SHP77 treated with DMSO at 0.1 percent for 48 hours (cell line): Measurements from ENCODE around the gene SUPT16H.
"Not testable (repeated sequence)": the region's sequence is repeated elsewhere in the genome, so short reads cannot be mapped to it uniquely, and the experiment has no call there.

Experiments
- DNase-seq: peaks from one replicate; lab custom pipeline; 2025; lab: John Stamatoyannopoulos, UW

Gene SUPT16H

DNA sequence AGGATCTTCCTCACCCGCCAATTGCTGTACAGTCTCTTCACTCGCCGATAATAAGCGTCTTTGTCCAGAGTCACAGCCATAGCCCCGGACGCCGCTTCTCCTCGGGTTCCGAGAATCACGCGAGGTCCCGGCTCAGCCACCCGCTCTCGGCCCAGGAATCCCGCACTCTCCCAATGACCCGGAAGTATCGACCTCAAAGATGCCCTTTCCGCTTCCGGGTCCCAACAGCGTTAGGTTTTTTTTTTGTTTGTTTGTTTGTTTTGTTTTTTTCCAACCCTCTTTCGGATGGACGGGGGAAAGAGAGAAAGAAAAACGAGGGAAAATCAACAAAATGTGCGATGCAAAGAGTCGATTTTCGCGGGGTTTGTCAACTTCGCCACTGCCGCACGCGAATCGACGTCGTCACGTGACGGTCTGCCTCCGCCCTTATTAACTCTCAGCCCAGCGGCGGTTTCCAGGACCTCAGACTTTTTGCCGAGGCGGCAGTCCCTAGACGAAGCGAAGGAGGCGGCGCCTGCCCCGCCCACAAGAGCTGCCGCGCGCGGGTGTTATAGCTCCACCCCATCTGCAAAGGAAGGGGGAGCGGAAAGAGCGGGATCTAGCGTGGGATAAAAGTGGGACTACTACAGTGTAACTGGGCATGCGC lies at the start of gene SUPT16H:
SUPT16H (minus strand) TSS at position 172 of the 646 bp plus-strand sequence; CDS start at position 80, 92 bp downstream.
- peak; percentile 97 for DNase-seq

DNA sequence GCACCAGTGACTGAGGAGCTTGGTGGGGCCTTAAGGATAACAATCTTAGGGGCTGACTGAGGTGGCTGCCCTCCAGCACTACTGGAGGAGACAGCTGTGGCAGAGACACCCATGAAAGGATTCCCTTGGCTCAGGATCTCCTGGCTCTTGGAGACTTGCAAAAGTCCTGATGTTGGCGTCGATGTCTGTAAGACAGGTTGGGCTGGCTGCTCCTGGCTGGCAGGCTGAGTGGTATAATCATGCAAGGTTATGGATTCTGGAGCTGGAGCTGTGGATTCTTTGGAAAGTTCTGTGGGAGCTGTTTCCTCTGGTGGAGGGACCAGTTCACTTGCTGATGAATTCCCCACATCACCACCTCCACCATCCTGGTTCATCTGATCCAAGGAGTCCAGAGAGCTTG lies 47.3 kb upstream of the SUPT16H start:
- no peak for DNase-seq

DNA sequence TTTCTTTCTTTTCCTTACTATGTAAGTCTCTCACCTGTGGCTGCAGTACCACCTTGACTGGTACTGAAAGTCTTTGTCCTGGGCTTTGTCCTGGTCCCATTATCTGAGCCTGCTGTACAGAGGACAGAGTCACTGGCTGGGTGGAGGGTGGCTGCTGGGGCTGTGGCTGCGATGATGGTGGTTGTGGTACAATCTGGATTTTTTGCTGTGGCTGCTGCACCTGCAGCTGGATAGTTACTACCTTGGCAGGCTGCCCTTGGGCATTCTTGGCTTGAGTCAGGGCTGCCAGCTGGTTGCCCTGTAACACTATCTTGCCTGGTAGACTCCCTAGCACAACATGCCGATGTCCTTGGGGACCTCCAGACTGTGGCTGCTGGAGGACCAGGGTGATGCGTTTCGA lies 45.1 kb upstream of the SUPT16H start:
- no peak for DNase-seq

DNA sequence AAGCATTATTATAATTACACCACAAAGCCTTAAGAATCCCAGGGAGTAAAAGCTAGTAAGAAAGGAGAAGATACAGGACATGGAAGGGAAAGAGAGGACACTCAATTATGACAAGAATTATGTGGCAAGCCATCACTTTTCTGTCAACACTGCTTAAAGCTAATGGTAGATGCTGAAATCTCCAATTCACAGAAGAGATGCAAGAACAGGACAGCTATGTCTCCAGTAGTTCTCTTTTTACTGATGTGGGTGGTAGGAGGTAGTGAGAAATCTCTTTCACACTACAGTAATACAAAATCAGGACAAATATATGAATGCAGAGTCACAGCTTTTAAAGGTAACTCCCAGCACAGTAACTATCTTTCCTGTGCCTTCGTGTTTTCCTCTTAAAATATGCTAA lies 42.9 kb upstream of the SUPT16H start:
- DNase-seq, result no peak

DNA sequence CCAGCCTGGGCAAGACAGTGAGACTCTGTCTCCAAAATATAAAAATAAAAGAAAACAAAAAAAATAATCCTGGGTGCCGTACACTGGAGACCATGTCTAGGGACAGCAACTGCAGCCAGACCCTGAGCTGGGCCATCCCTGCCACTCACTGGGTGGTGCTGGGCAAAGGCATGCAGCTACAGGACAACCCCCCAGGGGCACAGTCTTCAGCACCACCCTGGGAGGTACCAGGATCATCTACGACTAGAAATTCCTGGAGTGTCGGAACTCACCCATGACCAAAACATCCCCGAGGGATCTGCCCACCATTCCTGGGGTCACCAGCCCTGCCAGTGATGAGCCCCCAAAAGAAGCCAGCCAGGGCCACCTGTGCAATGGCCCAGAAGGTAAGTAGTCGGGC lies 35.7 kb upstream of the SUPT16H start:
- no peak for DNase-seq

DNA sequence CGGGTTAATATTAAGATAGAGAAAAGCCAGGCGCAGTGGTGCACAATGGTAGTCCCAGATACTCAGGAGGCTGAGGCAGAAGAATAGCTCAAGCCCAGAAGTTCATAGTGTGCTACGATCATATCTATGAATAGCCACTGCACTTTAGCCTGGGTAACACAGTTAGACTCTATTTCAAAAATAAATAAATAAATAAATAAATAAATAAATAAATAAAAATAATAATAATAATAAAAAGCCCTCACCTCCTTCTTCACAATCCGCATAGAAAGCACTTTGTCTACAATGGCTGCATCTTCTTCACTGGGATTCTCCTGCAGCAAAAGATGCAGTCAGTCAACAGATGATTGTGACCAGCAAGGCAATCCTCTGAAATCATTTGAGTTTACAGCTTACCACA lies 31.5 kb upstream of the SUPT16H start:
- no peak for DNase-seq

DNA sequence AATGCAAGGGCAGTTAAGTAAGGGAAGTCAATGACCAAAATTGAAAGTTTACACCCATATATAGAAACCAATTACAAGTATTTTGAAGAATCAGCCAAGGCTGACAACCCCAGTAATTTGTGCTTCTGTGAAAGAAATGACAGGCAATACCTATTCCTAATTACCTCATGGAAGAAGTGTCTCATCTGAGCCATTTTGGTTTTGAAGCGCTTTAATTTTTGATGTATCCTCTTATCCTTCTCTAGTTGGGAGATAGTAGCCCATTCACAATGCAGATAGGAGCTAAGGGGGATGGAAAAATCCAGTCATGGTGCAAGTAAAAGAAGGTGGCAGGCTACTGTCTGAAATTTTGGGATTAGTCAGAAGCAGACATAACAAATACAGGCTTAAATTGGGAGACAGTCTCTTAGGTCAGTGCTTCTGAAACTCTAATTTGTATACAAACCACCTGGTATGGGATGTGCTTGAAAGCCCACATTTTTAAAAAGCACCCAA lies 30.4 kb upstream of the SUPT16H start:
- DNase-seq, result no peak

DNA sequence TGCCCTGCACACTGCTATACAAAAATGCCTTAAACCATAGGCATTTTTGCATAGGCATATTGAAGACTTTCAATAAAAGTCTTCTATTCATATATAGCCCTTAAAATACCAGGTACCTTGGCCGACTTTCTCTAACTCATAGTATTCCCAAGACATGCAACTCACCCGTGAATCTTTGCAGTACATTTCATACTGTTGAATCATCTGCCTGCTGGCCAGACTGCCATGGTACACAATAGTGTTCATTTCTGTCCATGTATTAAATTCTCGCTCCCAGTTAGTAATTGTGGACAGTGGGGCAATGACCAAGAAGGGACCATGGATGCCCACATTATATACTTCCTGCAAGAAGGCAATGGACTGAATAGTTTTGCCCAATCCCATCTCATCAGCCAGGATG lies 24.3 kb upstream of the SUPT16H start:
- DNase-seq, result no peak

DNA sequence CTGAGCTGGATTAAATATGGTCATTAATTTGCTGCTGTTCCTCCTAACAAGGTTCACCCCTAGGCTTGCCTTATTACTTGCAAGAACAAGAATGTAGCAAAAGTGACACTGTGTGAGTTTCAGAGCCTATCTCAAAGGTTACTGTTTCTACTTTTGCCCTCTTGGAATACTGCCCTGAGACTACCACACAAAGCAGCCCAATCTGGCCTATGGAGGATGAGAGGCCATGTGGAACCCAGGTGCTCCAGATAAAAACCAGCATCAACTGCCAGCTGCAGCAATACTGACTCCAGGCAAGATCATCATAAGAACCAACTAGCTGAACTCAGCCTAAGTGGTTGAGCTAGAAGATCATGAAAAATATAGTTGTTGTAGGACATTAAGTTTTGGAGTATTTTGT lies 22.4 kb upstream of the SUPT16H start:
- no peak for DNase-seq

DNA sequence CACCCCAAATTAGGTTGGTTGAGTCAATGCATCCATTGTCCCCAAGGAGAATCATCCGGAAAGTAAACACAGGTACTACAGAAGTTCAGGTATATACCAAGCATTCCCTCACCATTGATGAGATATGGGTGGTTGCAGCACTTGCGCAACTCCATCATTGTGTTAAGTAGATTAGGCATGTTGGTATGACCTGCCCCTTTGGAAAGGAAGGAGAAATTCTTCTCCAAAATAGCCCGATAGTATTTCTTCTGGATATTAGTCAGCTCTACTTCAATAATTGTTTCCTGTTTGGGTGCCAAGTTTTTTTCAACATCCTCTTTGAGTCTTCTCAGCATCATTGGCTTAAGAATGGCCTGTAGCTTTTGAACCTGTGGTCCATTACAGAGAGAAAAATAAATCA lies 21.3 kb upstream of the SUPT16H start:
- no peak for DNase-seq

DNA sequence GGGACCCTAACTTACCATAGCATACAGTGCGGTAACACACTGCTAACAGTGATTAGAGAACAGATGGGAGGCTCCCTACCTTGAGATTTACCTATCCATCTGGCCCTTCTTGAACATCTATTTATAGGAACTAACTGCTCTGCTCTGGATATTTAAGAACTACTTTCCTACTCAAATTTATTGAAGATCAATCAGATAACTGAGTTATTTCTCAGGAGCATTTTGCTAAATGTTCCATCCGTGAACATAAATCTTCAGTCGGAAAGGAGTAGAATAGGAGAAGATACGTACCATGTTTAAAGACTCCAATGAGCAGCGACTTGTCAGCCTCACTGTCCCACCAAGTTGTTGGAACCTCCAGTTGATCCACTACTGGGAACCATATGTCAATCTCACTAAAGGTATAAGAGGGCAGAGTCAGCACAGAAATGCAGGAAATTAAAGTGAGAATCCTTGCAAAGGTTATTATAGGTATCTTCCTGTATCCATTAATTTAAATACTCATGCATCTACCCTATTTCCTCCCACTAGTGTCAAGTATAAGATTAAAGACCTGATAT lies 15.6 kb upstream of the SUPT16H start:
- DNase-seq, result no peak

DNA sequence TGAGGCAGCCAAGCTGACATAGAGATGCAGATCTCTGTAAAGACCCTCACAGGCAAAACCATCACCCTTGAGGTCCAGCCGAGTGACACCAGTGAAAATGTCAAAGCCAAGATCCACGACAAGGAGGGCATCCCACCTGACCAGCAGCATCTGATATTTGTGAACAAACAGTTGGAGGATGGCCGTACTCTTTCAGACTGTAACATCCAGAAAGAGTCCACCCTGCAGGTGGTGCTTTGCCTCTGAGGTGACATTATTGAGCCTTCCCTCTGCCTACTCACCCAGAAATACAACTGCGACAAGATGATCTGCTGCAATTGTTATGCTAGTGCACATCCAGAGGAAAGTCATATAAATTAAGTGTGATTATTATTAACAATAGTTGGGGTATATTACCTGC lies 15.1 kb upstream of the SUPT16H start:
- no peak for DNase-seq

DNA sequence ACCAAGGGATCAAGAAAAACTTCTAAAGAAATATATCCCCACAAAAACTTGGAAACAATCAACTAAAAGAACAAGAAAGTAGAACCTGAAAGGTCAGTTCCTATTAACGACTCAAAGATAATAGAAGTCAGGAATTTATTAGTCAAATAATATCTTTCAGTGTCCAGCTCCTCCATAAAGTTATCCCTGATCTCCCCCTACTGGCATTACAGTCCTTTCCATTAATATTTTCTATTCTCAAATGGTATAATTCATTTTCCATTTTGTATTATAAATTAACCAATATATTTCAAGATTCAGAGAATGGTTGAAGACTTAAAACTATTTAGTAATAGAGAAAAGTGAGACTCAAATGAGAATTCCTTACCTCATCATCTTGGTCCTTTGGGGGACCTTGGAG lies 11.6 kb upstream of the SUPT16H start:
- DNase-seq, result no peak

DNA sequence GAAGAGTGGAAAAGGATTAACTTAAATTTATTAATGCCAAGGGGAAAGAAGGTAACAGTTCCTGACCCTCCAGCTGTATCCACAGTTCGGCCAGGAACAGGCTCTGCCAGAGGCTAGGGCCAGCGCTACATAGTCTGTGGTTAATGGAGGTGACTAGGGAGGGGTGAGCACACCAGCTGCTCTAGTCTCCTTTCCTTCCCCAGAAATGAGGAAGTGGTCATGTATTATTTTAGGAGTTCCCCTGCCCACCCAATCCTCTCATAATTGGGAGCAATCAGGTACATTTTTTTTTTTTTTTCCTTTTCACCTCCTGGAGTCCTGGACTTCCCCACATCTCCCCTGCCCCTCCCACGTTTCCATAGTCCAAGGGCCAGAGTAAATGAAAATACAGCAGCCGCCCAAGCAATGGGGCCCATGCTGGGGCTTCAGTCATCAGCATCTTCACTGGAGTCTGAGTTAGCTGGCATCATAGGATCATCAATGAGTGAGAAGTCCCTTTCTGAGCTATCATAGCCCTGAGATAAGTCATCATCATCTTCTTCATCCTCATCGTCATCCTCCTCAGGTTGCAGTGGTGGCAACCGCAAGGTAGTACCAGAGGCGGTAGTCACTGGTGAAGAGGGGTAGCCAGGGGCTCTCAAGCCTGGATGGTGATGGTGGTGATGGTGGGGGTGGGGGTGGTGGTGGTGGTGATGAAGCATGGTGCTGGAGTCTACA lies 1.5 kb upstream of the SUPT16H start:
- DNase-seq, result no peak

DNA sequence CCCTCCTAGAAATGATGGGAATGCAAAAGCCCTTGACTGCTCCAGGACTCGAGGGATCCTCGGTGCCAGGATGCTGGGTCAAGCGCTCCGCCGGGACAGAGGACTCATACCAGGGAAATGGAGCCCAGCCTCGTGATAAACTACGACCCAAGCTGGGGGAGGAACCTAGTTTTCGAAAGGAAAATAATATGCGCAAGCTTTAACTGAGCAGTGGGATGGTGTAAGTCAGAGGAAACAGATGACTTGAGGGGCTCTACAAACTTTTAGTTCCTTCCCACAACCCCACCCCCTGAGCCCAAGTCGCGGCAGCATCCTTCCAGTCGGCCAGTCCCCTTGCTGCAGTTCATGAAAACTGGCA lies 654 bp upstream of the SUPT16H start:
- no peak for DNase-seq

DNA sequence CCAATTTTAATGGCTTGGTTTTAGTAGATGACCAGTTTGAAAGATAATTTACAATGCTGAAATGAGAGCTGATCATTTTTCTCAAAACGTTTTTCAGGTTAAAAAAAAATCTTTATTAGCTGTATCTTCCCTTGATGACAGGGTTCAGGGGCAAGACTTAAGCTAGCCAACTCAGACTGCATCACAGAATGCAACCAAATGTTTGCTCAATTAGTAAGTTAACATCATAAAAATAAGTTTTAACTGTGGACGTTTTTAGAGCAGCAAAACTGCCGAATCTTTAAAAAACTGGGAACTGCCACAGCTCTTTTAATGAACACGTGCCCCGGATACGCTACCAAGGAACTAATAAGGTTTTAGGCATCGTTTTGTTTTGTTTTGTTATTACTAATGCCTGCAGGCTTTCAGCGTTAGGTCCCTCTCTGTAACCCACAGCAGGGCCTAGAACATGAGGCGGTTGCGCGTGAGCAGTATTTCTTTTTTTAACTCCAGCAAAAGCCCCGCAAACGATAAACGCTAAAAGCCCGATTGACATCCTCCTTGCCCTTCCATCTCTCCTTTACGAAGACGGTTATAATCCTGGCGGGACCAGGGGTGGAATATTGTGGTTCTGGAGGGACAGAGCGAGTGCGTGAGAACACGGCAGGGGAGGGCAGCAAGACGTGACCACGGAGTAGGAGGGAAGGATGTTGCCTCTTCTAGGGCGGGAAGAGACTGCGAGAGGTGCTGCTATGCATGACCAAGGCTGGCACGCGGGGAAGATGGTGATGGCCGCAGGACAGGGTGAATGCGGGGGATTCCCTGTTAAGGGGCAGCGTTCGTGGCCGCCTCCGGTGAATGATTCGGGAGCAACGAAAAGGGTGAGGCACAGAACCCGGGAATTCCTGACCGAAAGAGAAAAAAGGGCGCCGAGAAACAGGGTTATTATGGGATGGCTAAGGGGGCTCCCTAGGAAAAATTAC lies 652 bp downstream of the SUPT16H start:
- peak; percentile 32 for DNase-seq

DNA sequence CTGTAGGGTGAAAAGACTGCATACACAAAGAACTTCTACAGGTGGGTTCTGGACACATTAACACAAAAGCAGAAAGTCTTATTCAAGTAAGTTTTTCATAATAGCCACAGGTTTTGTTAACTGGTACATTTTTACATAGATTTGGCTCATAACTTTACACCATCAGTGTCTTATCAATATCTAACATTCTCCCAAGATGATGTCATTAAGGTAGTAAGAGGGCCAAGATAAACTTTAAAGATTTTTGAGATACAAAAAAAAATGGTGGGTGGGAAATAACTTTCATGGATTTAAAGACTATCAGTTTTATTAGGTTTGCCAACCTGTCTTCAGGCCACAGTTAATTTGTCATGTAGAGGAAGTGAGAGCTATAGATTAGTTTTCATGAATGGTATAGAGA lies 1.7 kb downstream of the SUPT16H start:
- DNase-seq, result no peak

DNA sequence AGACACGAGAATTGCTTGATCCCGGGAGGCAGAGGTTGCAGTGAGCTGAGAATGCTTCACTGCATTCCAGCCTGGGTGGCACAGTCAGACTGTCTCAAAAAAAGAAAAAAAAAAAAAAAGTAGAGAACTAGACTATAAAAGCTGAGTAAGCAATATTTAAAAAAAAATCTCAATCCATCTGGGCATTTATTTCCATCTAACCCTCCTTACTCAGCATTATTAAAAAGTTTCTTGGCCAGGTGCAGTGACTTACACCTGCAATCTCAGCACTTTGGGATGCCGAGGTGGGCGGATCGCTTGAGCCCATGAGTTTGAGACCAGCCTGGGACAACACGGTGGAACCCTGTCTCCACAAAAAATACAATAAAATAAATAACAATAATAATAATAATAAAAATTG lies 4.5 kb downstream of the SUPT16H start:
- DNase-seq, result no peak

DNA sequence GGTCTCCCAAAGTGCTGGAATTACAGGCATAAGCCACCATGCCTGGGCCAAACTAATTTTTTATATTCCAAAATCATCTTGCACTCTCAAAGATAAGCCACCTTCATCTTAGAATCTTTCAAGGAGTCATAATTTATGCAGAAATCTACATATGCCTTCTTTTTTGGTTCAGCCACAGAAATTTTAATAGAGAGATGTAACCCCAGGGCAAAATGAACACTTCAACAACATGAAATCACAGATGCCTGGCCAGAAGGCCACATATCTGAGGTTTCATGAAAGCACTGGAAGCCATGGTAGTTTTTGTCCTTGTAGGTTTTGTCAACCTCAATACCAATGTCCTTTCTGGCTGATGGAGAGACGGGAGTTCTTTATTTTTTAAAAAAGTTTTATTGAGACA lies 9.8 kb downstream of the SUPT16H start:
- no peak for DNase-seq

DNA sequence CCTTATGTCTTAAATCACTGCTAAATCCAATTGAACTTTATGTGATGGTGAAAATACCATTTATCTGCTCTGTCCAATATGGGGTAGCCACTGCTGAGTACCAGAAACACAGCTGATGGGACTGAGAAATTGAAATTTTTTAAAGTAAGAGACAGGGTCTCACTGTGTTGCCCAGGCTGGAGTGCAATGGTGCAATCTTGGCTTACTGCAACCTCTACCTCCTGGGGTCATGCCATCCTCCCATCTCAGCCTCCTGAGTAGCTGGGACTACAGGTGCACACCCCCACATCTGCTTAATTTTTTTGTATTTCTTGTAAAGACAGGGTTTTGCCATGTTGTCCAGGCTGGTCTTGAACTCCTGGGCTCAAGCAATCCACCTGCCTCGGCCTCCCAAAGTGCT lies 11.0 kb downstream of the SUPT16H start:
- DNase-seq, result not testable (repeated sequence)

DNA sequence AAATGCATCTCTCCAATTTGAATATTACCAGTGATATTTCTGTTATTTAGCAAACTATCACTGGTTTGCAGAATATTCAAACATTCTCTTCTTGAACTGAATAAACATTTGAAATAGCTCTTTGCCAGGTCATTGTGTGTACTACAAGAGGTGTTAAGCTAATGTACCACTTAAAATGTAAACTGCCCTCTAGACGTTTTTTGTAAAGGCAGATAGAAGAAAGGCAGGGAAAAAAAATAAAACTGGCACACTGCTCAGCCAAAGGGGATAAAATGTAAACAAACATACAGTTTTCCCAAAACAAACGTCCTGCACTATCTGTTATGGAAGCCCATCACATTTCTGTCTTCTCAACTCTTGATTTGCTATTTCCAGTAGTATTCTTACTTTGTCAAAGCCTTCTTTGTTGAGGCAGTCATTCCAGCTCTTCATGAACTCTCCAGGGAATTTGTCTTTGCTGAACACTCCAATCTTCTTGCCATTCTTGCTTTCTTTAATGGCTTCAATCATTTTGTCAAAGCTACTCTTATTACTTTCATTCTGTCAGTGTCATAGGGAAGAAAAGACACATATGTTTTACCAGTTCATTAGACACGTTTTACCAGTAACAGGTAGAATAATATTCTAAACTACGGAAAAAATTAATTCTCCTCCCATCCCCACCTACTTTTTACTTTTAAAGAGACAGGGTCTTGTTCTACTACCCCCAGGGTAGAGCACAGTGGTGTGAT lies 13.7 kb downstream of the SUPT16H start:
- no peak for DNase-seq
